ENCODE measurements around the gene CLDN17.

CLDN17 gene

DNA sequence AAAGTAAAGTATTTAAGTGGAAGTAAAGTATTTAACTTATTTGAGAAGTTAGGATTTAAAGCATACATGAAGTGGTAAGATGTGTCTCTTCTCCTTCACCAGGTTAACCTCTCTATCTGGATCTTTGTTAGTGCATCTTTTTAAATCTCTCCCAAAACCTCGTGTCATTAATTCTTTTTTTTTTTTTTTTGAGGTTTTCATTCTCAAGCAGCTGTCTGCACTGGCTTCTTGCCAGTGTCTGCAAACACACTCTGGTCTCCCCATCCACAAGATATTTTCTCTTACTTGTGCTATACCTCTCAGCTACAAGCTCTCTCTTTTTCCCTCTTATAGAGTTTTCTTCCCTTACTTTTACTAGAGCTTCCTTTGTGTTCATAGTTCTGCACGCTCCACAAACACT lies 49.0 kb downstream of the CLDN17 start:
- DNase-seq (ENCODE audit: low spot score), result no peak

DNA sequence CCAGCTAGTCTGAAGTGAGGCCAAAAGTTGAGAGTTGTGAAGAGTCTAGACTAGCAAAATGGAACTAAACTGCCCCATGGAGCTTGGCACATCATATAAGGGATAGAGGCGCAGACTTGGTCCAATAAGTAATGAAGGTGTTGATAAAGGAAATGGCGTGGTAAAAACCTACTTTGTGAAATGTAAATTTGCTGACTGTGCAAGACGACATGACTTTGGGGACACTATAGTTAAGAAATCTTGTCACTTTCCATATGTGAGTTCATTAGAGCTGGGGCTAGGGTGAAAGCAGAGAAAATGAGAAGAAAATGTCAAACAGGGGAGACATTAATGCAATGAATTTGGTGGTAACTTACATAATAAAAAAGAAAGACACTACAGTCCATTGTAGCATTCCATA lies 50.1 kb downstream of the CLDN17 start:
- DNase-seq (ENCODE audit: low spot score), result no peak
